GM12878 (cell line): Measurements from ENCODE around the gene UBXN4. TPM values are rescaled to one million over a fixed set of nuclear protein-coding genes. Genes with fewer than 3 reads are reported as not detected.

Experiments used
- ATAC-seq: fragments of 200-7000 bp; cut with Tn5 transposase; 3 replicates; pipeline ENCODE4 v1.9.1; 2020; ENCODE audit warnings: mild to moderate bottlenecking, moderate library complexity
- BruUV-seq: library from RNA; stranded (reverse); fragments of 400-500 nt; replicated peaks from 2 replicates; lab custom pipeline; 2021; lab: Mats Ljungman, UMichigan
- CTCF ChIA-PET: fragments of 300-600 bp; sonication (Branson Sonifier 250); formaldehyde crosslinking; extraction: SDS; loops from one replicate; lab custom pipeline; 2021; ENCODE audit warnings: inconsistent platforms; lab: Yijun Ruan, JAX
- POLR2A ChIA-PET: fragments of 350-600 bp; formaldehyde crosslinking; extraction: SDS; loops from one replicate; lab custom pipeline; 2021; ENCODE audit warnings: inconsistent platforms; lab: Charles Lee
- RAD21 ChIA-PET: fragments of 300-600 bp; sonication (Branson Sonifier 250); formaldehyde crosslinking; loops from one replicate; lab custom pipeline; 2023; ENCODE audit warnings: antibody characterized with exemption; ENCODE audit not compliant: unreplicated experiment; lab: Charles Lee
- SMC1A ChIA-PET: fragments of 300-600 bp; sonication (Branson Sonifier 250); formaldehyde crosslinking; loops from one replicate; lab custom pipeline; 2023; ENCODE audit not compliant: unreplicated experiment, uncharacterized antibody; lab: Charles Lee
- DNase-seq: peaks from one replicate; pipeline ENCODE4 v3.0.0-alpha.2; 2011; ENCODE audit warnings: low read depth, low spot score
- FAIRE-seq: peaks from 3 replicates; lab custom pipeline; 2011; peaks lifted over from hg19 to GRCh38; lab: Jason Lieb, UNC
- H2AFZ ChIP-seq: 2 replicates; pipeline ENCODE4 v1.6.0; 2011; ENCODE audit warnings: low read depth, low read length, control low read depth; ENCODE audit not compliant: control insufficient read depth
- H3K27ac ChIP-seq: 2 replicates; pipeline ENCODE4 v1.5.1; 2011; ENCODE audit warnings: control low read depth; ENCODE audit not compliant: control insufficient read depth, insufficient read depth
- H3K27me3 ChIP-seq, 2 experiments: replicated peaks in 1 of 2; 2 replicates each; pipeline versions ENCODE4 v1.6.0 to v1.6.1; 2011; ENCODE audit warnings: low read length in 1 of 2; ENCODE audit not compliant: control insufficient read depth in 2 of 2, insufficient read depth in 2 of 2
- H3K36me3 ChIP-seq, 2 experiments: 2 replicates each; pipeline ENCODE4 v1.5.1; 2011; ENCODE audit warnings: low read length in 1 of 2; ENCODE audit not compliant: control insufficient read depth in 2 of 2, insufficient read depth in 2 of 2
- H3K4me1 ChIP-seq: 2 replicates; pipeline ENCODE4 v1.6.1; 2011; ENCODE audit warnings: mild to moderate bottlenecking, low read length, moderate library complexity, mixed read lengths; ENCODE audit not compliant: control insufficient read depth, insufficient read depth
- H3K4me2 ChIP-seq: 2 replicates; pipeline ENCODE4 v1.6.0; 2011; ENCODE audit warnings: control low read depth; ENCODE audit not compliant: control insufficient read depth, insufficient read depth
- H3K4me3 ChIP-seq: fragments of 200-600 bp; sonication (generic); 2 replicates; pipeline ENCODE4 v1.5.1; 2016
- H3K79me2 ChIP-seq: 2 replicates; pipeline ENCODE4 v1.6.0; 2011; ENCODE audit warnings: low read length; ENCODE audit not compliant: control insufficient read depth, insufficient read depth
- H3K9ac ChIP-seq: 2 replicates; pipeline ENCODE4 v1.8.0; 2011; ENCODE audit warnings: low read length, control low read depth, mixed read lengths; ENCODE audit not compliant: control insufficient read depth, insufficient read depth
- H3K9me3 ChIP-seq: replicated peaks from 3 replicates; pipeline ENCODE4 v1.5.1; 2011; ENCODE audit warnings: mild to moderate bottlenecking, low read length; ENCODE audit not compliant: control insufficient read depth, insufficient read depth
- H4K20me1 ChIP-seq: 2 replicates; pipeline ENCODE4 v1.6.0; 2011; ENCODE audit not compliant: control insufficient read depth, insufficient read depth
- CEBPZ ChIP-seq: fragments of 150-350 bp; IDR thresholded peaks from 2 replicates; pipeline ENCODE4 v1.6.1; 2016; ENCODE audit warnings: low read depth, low read length
- CREB1 ChIP-seq: IDR thresholded peaks from 2 replicates; pipeline ENCODE4 v1.6.1; 2012; ENCODE audit warnings: low read depth, mild to moderate bottlenecking, inconsistent platforms
- IKZF2 ChIP-seq, 2 experiments: fragments of 450-650 bp; IDR thresholded peaks; 2 replicates each; pipeline ENCODE4 v1.6.1; 2017; ENCODE audit warnings: mild to moderate bottlenecking in 2 of 2, moderate library complexity in 2 of 2
- JUND ChIP-seq: IDR thresholded peaks from 2 replicates; pipeline ENCODE4 v1.6.1; 2012; ENCODE audit warnings: low read depth, mild to moderate bottlenecking, low read length, improper control_type of control experiment, moderate library complexity
- POLR2AphosphoS2 ChIP-seq: IDR thresholded peaks from 2 replicates; pipeline ENCODE4 v1.6.1; 2011; ENCODE audit warnings: low read depth, mild to moderate bottlenecking, low read length, improper control_type of control experiment, moderate library complexity
- RCOR1 ChIP-seq: conservative IDR thresholded peaks from 2 replicates; pipeline ENCODE4 v1.6.1; 2012; ENCODE audit warnings: low read depth, low read length, improper control_type of control experiment
- RELB ChIP-seq: fragments of 450-650 bp; IDR thresholded peaks from 2 replicates; pipeline ENCODE4 v1.6.1; 2017; ENCODE audit warnings: low read depth, mild to moderate bottlenecking, moderate library complexity
- RUNX3 ChIP-seq: IDR thresholded peaks from 2 replicates; pipeline ENCODE4 v1.6.1; 2012; ENCODE audit warnings: low read length, inconsistent platforms
- SPI1 ChIP-seq: IDR thresholded peaks from 2 replicates; pipeline ENCODE4 v1.6.1; 2011; ENCODE audit warnings: low read depth, mild to moderate bottlenecking, low read length, moderate library complexity, borderline replicate concordance; ENCODE audit not compliant: insufficient read depth
- ZNF384 ChIP-seq: IDR thresholded peaks from 2 replicates; pipeline ENCODE4 v1.6.1; 2012; ENCODE audit warnings: low read depth, mild to moderate bottlenecking, low read length, improper control_type of control experiment, borderline replicate concordance
- ZNF592 ChIP-seq: fragments of 450-650 bp; IDR thresholded peaks from 2 replicates; pipeline ENCODE4 v1.6.1; 2017; ENCODE audit warnings: mild to moderate bottlenecking, moderate library complexity
- ZNF622 ChIP-seq: fragments of 450-650 bp; IDR thresholded peaks from 2 replicates; pipeline ENCODE4 v1.6.1; 2017; ENCODE audit warnings: mild to moderate bottlenecking, inconsistent platforms
- WGBS: methylation state at CpG from one replicate; pipeline ENCODE4 v1.1.6; 2016; ENCODE audit warnings: low lambda C conversion rate; ENCODE audit not compliant: insufficient replicate concordance, insufficient coverage; ENCODE audit errors: missing lambda C conversion rate; 5-methylcytosine and 5-hydroxymethylcytosine counted together
- in situ Hi-C: fragments of 300-500 bp; cut with MboI; formaldehyde crosslinking; loops from 9 replicates; pipeline ENCODE4 v1.14.3; 2018; ENCODE audit warnings: mixed read lengths
- intact Hi-C: fragments of 100-400 bp; cut with micrococcal nuclease; formaldehyde crosslinking; loops from one replicate; pipeline ENCODE4 v1.14.2; 2022; ENCODE audit not compliant: unreplicated experiment
- polyA plus RNA-seq, 11 experiments: library from polyadenylated mRNA; depleted of rRNA in 4 of 11; unstranded in 6 of 11; stranded (reverse) in 5 of 11; fragments of >200 nt; fragmentation: Nextera tagmentation in 4 of 11; fragmentation: Illumina TruSeq in 1 of 11; extraction: Ambion mirVana in 4 of 11; extraction: Trizol in 1 of 11; gene quantifications; 1 replicate in 1 of 11; 2 replicates in 10 of 11; pipeline versions ENCODE4 v1.2.1 to v1.2.3, GENCODE V29; 2011 to 2016; ENCODE audit warnings: inconsistent platforms in 2 of 11, missing spikeins in 2 of 11, low read depth in 1 of 11
- total RNA-seq, 4 experiments: library from RNA; depleted of rRNA in 3 of 4; stranded (reverse); fragments of >200 nt in 3 of 4; fragmentation: Illumina TruSeq in 1 of 4; extraction: Trizol in 1 of 4; gene quantifications; 2 replicates each; pipeline versions ENCODE4 v1.2.1 to v1.2.3, GENCODE V29; 2013 to 2021

UBXN4 gene
- total and polyA plus RNA-seq, 10 of the 15 experiments (the other 5 are each of a cell fraction or from before 2014, with no cell fraction given) = 52.6 to 133 (median 71.9) TPM

GRCh38 chr2:135820003-135820618 is 78.5 kb downstream of the UBXN4 start (continued):
- TF ChIP-seq CEBPZ (no peak), ZNF384 (no peak), CREB1 (no peak), JUND (peak; percentile 63; the same call in 1 of the 2 replicates)

- ChIA-PET RAD21 (interaction anchor here (1.2 kb wide), 1 partner anchor 566 kb away, joined by 3 read pairs; no protein-coding TSS in a partner anchor), SMC1A (interaction anchor here (0.6 to 2.0 kb wide), 7 partner anchors 29 to 563 kb away, joined by 3 to 5 read pairs (median 4); no protein-coding TSS in a partner anchor), CTCF (interaction anchor here (3.3 to 4.1 kb wide), 2 partner anchors 24 to 563 kb away, joined by 13 to 19 read pairs; no protein-coding TSS in a partner anchor), POLR2A (interaction anchor here (0.5 to 1.8 kb wide), 2 partner anchors 25 to 54 kb away, joined by 3 to 4 read pairs; partner anchors contain the start of gene MCM6)
- Histone ChIP-seq H3K4me3 (peak overlapping the region; percentile 46), H3K27me3 (no peaks in the 10 kb centered on the region), H3K79me2 (peaks cover 5% of the 10 kb centered on the region; the same call in 1 of the 2 replicates), H4K20me1 (no peaks in the 10 kb centered on the region), H3K4me2 (peak overlapping the region; percentile 85), H3K36me3 (no peaks in the 10 kb centered on the region), H2AFZ (no peak overlapping the region), H3K4me1 (peaks cover 46% of the 10 kb centered on the region), H3K9ac (peak overlapping the region; percentile 51; the same call in 1 of the 2 replicates), H3K9me3 (peaks cover 9% of the 10 kb centered on the region), H3K27ac (peak overlapping the region; percentile 55)
- in situ Hi-C loops (no loop called here), intact Hi-C loops (loop anchor here (2.0 kb wide), 1 partner anchor 562 kb away; no protein-coding TSS in a partner anchor)
- no TSS peak for BruUV-seq
- no peak for FAIRE-seq
- 97% methylated on average over 2 of the region's 2 CpGs for WGBS
- no peak for DNase-seq
- no peak for ATAC-seq
- no peak for TF ChIP-seq ZNF622
- no peak for TF ChIP-seq RCOR1
- no peak for TF ChIP-seq ZNF592
- no peak for TF ChIP-seq POLR2AphosphoS2
- peak; percentile 24; the same call in 1 of the 2 replicates for TF ChIP-seq RUNX3
- no peak for TF ChIP-seq RELB
- no peak for TF ChIP-seq IKZF2 (IDR thresholded peaks at IDR 0.05)
- TF ChIP-seq SPI1 = peak; percentile 52; the same call in 1 of the 2 replicates
These were observed 79.5 kb downstream of the UBXN4 start for GRCh38 chr2:135821190-135821589.
